ENCODE measurements around the gene NR3C2.
"Not testable (repeated sequence)": the region's sequence is repeated elsewhere in the genome, so short reads cannot be mapped to it uniquely, and the experiment has no call there.

NR3C2 gene

GRCh38 chr4:148204892-148205291 lies 237.3 kb downstream of the NR3C2 start:
- TF ChIP-seq CTCF (conservative IDR thresholded peaks at IDR 0.05; ENCODE audit: low read depth, low read length), result no peak
- no peak for DNase-seq (ENCODE audit: low read depth)
- H3K4me3 ChIP-seq (ENCODE audit: low read depth, low read length), result no peak overlapping the region

GRCh38 chr4:148204171-148204570 lies 238.0 kb downstream of the NR3C2 start:
- no peak for TF ChIP-seq CTCF (conservative IDR thresholded peaks at IDR 0.05; ENCODE audit: low read depth, low read length)
- no peak for DNase-seq (ENCODE audit: low read depth)
- H3K4me3 ChIP-seq (ENCODE audit: low read depth, low read length), result no peak overlapping the region

- H3K4me3 ChIP-seq (ENCODE audit: low read depth, low read length), result no peak overlapping the region
- DNase-seq (ENCODE audit: low read depth), result no peak
- no peak for TF ChIP-seq CTCF (conservative IDR thresholded peaks at IDR 0.05; ENCODE audit: low read depth, low read length)
Observed at GRCh38 chr4:148203056-148203898, 238.9 kb downstream of the NR3C2 start.

GRCh38 chr4:148200960-148201359 lies 241.3 kb downstream of the NR3C2 start:
- no peak overlapping the region for H3K4me3 ChIP-seq (ENCODE audit: low read depth, low read length)
- DNase-seq (ENCODE audit: low read depth), result no peak
- TF ChIP-seq CTCF (conservative IDR thresholded peaks at IDR 0.05; ENCODE audit: low read depth, low read length), result no peak

- no peak overlapping the region for H3K4me3 ChIP-seq (ENCODE audit: low read depth, low read length)
- DNase-seq (ENCODE audit: low read depth), result no peak
- TF ChIP-seq CTCF (conservative IDR thresholded peaks at IDR 0.05; ENCODE audit: low read depth, low read length), result no peak
Observed at GRCh38 chr4:148196164-148196563, 246.1 kb downstream of the NR3C2 start.

GRCh38 chr4:148192526-148192925 lies 249.7 kb downstream of the NR3C2 start:
- TF ChIP-seq CTCF (conservative IDR thresholded peaks at IDR 0.05; ENCODE audit: low read depth, low read length), result no peak
- H3K4me3 ChIP-seq (ENCODE audit: low read depth, low read length), result no peak overlapping the region
- no peak for DNase-seq (ENCODE audit: low read depth)

GRCh38 chr4:148187454-148188222 lies 254.6 kb downstream of the NR3C2 start:
- not testable (repeated sequence) for H3K4me3 ChIP-seq (ENCODE audit: low read depth, low read length); DNase-seq (ENCODE audit: low read depth)
